ENCODE data around the gene SSPN. TPM values are rescaled to one million over a fixed set of nuclear protein-coding genes. Genes with fewer than 3 reads are reported as not detected.

The SSPN gene
- total RNA-seq, 3 donors from 2014 or later (not counting 1 experiment from before 2014, with no cell fraction given) = 0.95 TPM; not detected in 2

DNA sequence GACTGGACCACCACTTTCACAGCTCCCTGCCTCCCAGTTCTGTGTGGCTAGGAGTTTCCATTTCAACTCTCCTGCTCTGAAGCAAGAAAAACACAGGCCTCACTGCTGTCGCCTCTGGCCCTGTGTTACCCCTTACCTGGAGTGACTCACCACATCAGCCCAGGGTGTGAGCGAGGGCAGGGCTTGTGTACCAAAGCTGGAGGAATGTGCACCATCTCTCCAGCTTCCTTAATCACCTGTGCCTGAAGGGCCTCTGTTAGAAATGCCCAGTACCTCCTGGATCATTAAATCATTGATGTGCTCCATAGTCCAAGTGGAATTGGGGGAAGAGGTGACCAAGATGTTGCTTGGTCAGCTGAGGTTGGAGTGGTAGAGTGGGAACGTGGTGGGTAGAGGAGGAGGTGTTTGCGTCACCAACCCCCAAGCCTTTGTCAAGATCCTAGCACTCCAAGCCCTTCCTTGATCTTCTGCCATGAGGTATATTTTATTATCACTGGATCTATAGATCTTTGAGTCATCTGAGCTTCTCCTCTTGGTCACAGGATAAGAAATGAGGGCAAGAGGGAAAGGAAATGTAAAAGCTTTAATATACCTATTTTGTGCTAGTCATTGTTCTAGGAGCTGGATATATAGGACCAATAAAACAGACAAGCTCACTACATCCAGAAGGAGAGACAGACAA lies 51.3 kb downstream of the SSPN start:
- H3K9me3 ChIP-seq (ENCODE audit: control insufficient read depth, insufficient read depth, low read length) = no peaks in the 10 kb centered on the region
- Mint-ChIP-seq H3K4me3 (no peak overlapping the region), H3K4me1 (no peaks in the 10 kb centered on the region), H3K36me3 (no peaks in the 10 kb centered on the region), H3K27ac (no peak overlapping the region), H3K27me3 (ENCODE audit: low read depth in 2 of 2) (peaks cover 0 to 9% of the 10 kb centered on the region in 2 donors), H3K9me3 (peaks cover 2 to 5% of the 10 kb centered on the region in 2 donors)
- no peaks in the 10 kb centered on the region for H3K4me1 ChIP-seq (ENCODE audit: control insufficient read depth, insufficient read depth, low read length)
- no peak for DNase-seq
- no peak for ATAC-seq
- no peak overlapping the region for H3K27ac ChIP-seq (ENCODE audit: low read length)
- no peaks in the 10 kb centered on the region for H3K36me3 ChIP-seq (ENCODE audit: control insufficient read depth, insufficient read depth, low read length)
- H3K27me3 ChIP-seq (ENCODE audit: control insufficient read depth, insufficient read depth, low read length) = no peaks in the 10 kb centered on the region
- H3K4me3 ChIP-seq (ENCODE audit: low read length) = no peak overlapping the region
- TF ChIP-seq, protein P1, sequence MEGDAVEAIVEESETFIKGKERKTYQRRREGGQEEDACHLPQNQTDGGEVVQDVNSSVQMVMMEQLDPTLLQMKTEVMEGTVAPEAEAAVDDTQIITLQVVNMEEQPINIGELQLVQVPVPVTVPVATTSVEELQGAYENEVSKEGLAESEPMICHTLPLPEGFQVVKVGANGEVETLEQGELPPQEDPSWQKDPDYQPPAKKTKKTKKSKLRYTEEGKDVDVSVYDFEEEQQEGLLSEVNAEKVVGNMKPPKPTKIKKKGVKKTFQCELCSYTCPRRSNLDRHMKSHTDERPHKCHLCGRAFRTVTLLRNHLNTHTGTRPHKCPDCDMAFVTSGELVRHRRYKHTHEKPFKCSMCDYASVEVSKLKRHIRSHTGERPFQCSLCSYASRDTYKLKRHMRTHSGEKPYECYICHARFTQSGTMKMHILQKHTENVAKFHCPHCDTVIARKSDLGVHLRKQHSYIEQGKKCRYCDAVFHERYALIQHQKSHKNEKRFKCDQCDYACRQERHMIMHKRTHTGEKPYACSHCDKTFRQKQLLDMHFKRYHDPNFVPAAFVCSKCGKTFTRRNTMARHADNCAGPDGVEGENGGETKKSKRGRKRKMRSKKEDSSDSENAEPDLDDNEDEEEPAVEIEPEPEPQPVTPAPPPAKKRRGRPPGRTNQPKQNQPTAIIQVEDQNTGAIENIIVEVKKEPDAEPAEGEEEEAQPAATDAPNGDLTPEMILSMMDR (IDR thresholded peaks at IDR 0.05) = no peak
- 82% methylated on average over 3 of the region's 4 CpGs for WGBS (ENCODE audit: insufficient coverage)
- intact Hi-C loops (cut with micrococcal nuclease) = no loop called here

DNA sequence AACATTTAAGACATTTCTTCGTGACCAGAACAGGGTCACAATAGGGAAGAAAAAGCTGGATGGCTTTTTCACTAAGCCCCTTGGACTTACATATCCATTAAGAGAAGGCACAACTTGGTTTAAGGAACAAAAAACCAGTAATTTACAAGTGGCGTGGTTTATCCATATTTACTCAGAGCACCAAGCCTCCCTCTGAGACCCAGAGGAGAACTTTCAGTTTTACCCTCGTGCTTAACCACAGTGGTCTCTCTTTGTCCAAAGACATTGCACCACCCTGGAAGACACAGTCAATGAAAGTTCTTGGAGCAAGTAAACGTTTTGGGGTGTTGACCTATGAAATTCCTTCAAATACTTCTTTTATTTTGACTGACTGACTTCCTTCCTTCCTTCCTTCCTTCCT lies 52.5 kb downstream of the SSPN start:
- Mint-ChIP-seq H3K4me1 (no peaks in the 10 kb centered on the region), H3K27ac (no peak overlapping the region), H3K27me3 (ENCODE audit: low read depth in 2 of 2) (peaks cover 0 to 9% of the 10 kb centered on the region in 2 donors), H3K9me3 (peaks cover 2 to 5% of the 10 kb centered on the region in 2 donors), H3K36me3 (no peaks in the 10 kb centered on the region), H3K4me3 (no peak overlapping the region)
- Histone ChIP-seq H3K4me3 (ENCODE audit: low read length) (no peak overlapping the region), H3K4me1 (ENCODE audit: control insufficient read depth, insufficient read depth, low read length) (no peaks in the 10 kb centered on the region), H3K27me3 (ENCODE audit: control insufficient read depth, insufficient read depth, low read length) (no peaks in the 10 kb centered on the region), H3K36me3 (ENCODE audit: control insufficient read depth, insufficient read depth, low read length) (no peaks in the 10 kb centered on the region), H3K9me3 (ENCODE audit: control insufficient read depth, insufficient read depth, low read length) (no peaks in the 10 kb centered on the region), H3K27ac (ENCODE audit: low read length) (no peak overlapping the region)
- 43% methylated on average over 4 of the region's 4 CpGs for WGBS (ENCODE audit: insufficient coverage)
- ATAC-seq (no peak), DNase-seq (no peak)
- TF ChIP-seq, protein P1 (IDR thresholded peaks at IDR 0.05) = no peak
- intact Hi-C loops (cut with micrococcal nuclease) = no loop called here

DNA sequence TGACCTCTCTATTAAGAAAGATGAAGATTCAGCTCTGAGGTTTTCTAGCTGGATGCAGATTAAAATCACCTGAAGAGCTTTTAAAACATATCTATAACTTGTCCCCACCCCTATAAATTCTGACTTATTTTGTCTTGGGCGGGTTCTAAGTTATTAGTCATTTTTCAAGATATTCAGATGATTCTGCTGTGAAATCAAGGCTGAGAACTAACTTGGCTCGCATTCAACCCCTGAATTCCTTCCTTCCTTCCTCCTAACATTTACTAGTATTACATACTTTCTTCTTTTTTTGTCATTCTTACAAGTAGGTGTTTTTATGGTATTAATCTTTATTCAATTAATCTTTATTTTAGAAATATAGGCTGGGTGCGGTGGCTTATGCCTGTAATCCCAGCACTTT lies 55.4 kb downstream of the SSPN start:
- Mint-ChIP-seq H3K4me3 (no peak overlapping the region), H3K9me3 (peaks cover 2 to 5% of the 10 kb centered on the region in 2 donors), H3K36me3 (no peaks in the 10 kb centered on the region), H3K27me3 (ENCODE audit: low read depth in 2 of 2) (peaks cover 0 to 9% of the 10 kb centered on the region in 2 donors), H3K27ac (no peak overlapping the region), H3K4me1 (no peaks in the 10 kb centered on the region)
- no peaks in the 10 kb centered on the region for H3K27me3 ChIP-seq (ENCODE audit: control insufficient read depth, insufficient read depth, low read length)
- no peaks in the 10 kb centered on the region for H3K36me3 ChIP-seq (ENCODE audit: control insufficient read depth, insufficient read depth, low read length)
- ATAC-seq = no peak
- no peak overlapping the region for H3K27ac ChIP-seq (ENCODE audit: low read length)
- no peak overlapping the region for H3K4me3 ChIP-seq (ENCODE audit: low read length)
- DNase-seq = no peak
- TF ChIP-seq, protein P1 (IDR thresholded peaks at IDR 0.05) = no peak
- intact Hi-C loops (cut with micrococcal nuclease) = no loop called here
- no peaks in the 10 kb centered on the region for H3K9me3 ChIP-seq (ENCODE audit: control insufficient read depth, insufficient read depth, low read length)
- H3K4me1 ChIP-seq (ENCODE audit: control insufficient read depth, insufficient read depth, low read length) = no peaks in the 10 kb centered on the region
- 88% methylated on average over 3 of the region's 3 CpGs for WGBS (ENCODE audit: insufficient coverage)

DNA sequence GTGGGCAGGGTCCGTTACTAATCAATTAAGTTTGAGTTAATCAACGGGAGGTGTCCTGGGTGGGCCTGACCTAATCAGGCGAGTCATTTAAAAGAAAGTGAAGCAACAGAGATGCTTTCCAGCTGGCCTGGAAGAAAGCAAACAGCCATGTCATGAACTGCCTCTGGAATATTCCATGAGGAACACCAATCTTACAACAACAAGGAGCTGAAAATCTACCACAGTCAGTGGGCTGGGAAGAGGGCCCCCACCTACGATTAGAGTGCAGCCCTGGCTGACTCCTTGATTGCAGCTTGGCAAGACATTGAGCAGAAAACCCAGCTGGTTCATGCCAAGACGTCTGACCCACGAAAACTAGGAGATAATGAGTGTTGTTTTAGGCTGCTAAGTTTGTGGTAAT lies 56.2 kb downstream of the SSPN start:
- Histone ChIP-seq H3K9me3 (ENCODE audit: control insufficient read depth, insufficient read depth, low read length) (peaks cover 6% of the 10 kb centered on the region), H3K36me3 (ENCODE audit: control insufficient read depth, insufficient read depth, low read length) (no peaks in the 10 kb centered on the region), H3K27me3 (ENCODE audit: control insufficient read depth, insufficient read depth, low read length) (no peaks in the 10 kb centered on the region), H3K27ac (ENCODE audit: low read length) (no peak overlapping the region), H3K4me1 (ENCODE audit: control insufficient read depth, insufficient read depth, low read length) (no peaks in the 10 kb centered on the region), H3K4me3 (ENCODE audit: low read length) (no peak overlapping the region)
- TF ChIP-seq, protein P1 (IDR thresholded peaks at IDR 0.05) = no peak
- DNase-seq (no peak), ATAC-seq (no peak)
- intact Hi-C loops (cut with micrococcal nuclease) = no loop called here
- Mint-ChIP-seq H3K4me3 (no peak overlapping the region), H3K4me1 (no peaks in the 10 kb centered on the region), H3K9me3 (peaks cover 2 to 5% of the 10 kb centered on the region in 2 donors), H3K36me3 (no peaks in the 10 kb centered on the region), H3K27me3 (ENCODE audit: low read depth in 2 of 2) (peaks cover 0 to 9% of the 10 kb centered on the region in 2 donors), H3K27ac (no peak overlapping the region)
- WGBS (ENCODE audit: insufficient coverage) = 89% methylated on average over 6 of the region's 6 CpGs
